AG10803 (cell line): ENCODE results near the gene PLPPR5.
A peak's percentile ranks its signal among the peaks of the same experiment; 100 is the strongest.
"Not testable (repeated sequence)": the region's sequence is repeated elsewhere in the genome, so short reads cannot be mapped to it uniquely, and the experiment has no call there.

Experiments
- DNase-seq: peaks from one replicate; pipeline ENCODE4 v3.0.0; 2010; ENCODE audit warnings: low read depth
- H3K4me3 ChIP-seq: 2 replicates; pipeline ENCODE4 v1.5.1; 2011; ENCODE audit warnings: mild to moderate bottlenecking, low read length, control low read depth
- TF ChIP-seq, protein P1 (sequence below): conservative IDR thresholded peaks from 2 replicates; pipeline ENCODE4 v1.5.1; 2011; ENCODE audit warnings: mild to moderate bottlenecking, low read length, control low read depth, inconsistent platforms

Gene PLPPR5

DNA sequence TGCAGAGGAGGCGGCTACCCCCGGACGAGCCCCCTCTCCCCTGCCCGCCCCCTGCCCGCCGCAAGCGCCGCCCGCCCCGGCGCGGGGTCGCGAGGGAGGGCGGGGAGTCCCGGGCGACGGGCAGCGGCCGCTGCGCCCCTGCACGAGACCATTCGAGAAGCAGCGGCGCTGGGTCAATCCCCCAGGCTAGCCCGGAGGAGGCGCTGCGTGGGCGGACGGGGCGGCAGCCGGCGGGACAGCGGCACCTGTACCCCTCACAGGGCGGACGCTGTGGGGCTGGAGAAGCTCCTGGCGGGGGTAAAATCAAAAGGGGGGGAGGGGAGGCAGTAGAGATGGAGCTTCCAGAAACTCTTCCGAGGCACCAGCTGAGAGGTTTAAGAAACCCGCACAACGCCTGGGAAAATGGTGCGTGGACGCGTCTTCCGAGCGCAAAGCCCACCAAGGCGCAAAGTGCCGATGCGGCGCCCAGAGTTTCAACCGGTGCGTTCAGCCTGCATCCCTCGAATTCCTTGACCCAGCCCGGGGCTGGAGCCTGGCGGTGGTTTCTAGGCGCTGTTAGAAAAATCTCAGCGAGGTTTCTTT lies at the start of gene PLPPR5:
Gene PLPPR5, minus strand, starts transcription at position 1 of the 582 bp plus-strand sequence. CDS start 190 bp downstream, outside the sequence.
- peak within 1 kb of the TSS; percentile 39 for H3K4me3 ChIP-seq
- TF ChIP-seq, protein P1, sequence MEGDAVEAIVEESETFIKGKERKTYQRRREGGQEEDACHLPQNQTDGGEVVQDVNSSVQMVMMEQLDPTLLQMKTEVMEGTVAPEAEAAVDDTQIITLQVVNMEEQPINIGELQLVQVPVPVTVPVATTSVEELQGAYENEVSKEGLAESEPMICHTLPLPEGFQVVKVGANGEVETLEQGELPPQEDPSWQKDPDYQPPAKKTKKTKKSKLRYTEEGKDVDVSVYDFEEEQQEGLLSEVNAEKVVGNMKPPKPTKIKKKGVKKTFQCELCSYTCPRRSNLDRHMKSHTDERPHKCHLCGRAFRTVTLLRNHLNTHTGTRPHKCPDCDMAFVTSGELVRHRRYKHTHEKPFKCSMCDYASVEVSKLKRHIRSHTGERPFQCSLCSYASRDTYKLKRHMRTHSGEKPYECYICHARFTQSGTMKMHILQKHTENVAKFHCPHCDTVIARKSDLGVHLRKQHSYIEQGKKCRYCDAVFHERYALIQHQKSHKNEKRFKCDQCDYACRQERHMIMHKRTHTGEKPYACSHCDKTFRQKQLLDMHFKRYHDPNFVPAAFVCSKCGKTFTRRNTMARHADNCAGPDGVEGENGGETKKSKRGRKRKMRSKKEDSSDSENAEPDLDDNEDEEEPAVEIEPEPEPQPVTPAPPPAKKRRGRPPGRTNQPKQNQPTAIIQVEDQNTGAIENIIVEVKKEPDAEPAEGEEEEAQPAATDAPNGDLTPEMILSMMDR = no peak
- DNase-seq = no peak

DNA sequence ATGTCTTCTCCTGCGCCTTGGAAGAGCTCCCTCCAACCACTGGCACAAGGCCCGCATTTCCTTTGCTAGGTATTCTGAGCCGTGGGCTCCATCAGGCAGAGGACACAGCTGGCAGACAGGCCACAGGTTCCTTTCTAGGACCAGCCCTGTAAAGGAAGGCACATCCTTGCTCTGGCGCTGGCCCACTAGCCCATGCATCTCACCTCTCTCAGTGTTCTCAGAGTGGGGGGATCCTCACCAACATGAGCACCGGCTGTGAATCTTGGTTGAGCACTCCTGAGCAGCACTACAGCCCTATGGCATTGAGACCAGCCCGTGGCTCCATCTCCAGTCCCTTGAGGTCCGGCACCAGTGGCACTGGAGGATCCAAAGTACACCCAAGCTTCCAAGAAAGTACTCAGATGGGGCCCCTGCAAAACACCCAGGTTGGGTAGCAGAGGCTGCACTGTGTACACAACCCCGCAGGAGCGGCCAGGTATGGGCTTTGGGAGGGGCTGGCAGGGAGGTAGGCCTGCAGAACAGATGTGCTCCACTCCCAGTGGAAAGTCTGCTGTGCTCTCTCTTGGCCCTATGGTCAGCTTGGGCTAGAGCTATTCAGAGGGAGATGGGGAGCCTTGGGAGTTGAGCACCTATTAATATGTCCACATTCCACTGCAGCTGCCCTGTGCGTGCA lies 47.1 kb upstream of the PLPPR5 start:
- TF ChIP-seq, protein P1 = no peak
- no peak for DNase-seq
- H3K4me3 ChIP-seq = no peak overlapping the region

- TF ChIP-seq, protein P1 = no peak
- H3K4me3 ChIP-seq = no peak overlapping the region
- no peak for DNase-seq
These were observed 45.1 kb upstream of the PLPPR5 start for GRCh38 chr1:99049745-99050144.

DNA sequence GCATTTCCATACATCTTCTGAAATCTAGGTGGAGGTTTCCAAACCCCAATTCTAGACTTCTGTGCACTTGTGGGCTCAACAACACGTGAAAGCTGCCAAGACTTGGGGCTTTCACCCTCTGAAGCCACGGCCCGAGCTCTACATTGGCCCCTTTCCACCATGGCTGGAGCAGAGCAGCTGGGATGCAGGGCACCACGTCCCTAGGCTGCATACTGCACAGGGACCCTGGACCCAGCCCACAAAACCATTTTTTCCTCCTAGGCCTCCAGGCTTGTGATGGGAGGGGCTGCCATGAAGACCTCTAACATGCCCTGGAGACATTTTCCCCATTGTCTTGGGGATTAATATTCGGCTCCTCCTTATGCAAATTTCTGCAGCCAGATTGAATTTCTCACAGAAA lies 32.1 kb upstream of the PLPPR5 start:
- DNase-seq, H3K4me3 ChIP-seq: not testable (repeated sequence)

- TF ChIP-seq, protein P1 = no peak
- DNase-seq = no peak
- H3K4me3 ChIP-seq = no peak overlapping the region
These were observed 13.7 kb upstream of the PLPPR5 start for GRCh38 chr1:99018313-99018712.

- DNase-seq = no peak
- no peak overlapping the region for H3K4me3 ChIP-seq
- TF ChIP-seq, protein P1 = no peak
These were observed 13.0 kb upstream of the PLPPR5 start for GRCh38 chr1:99017655-99018054.

GRCh38 chr1:99010679-99011078 lies 6.0 kb upstream of the PLPPR5 start:
- no peak overlapping the region for H3K4me3 ChIP-seq
- TF ChIP-seq, protein P1 = no peak
- DNase-seq = no peak
